Mucosa of gallbladder (tissue), 1 donor: ENCODE data around the gene UBE2G2. TPM values are rescaled to one million over a fixed set of nuclear protein-coding genes. Genes with fewer than 3 reads are reported as not detected.

Experiments
- DNase-seq: peaks from one replicate; pipeline ENCODE4 v3.0.0-alpha.2; 2020; ENCODE audit warnings: low spot score
- total RNA-seq: library from RNA; stranded (reverse); gene quantifications from one replicate; pipeline ENCODE4 v1.2.1, GENCODE V29; 2021
- donor health status: DM: no; HTN: no; CAD: no.

UBE2G2 gene
- total RNA-seq, 1 donor from 2014 or later: 74.4 TPM

- DNase-seq: no peak
Measured at GRCh38 chr21:44764319-44765230, 37.0 kb downstream of the UBE2G2 start.

GRCh38 chr21:44763451-44764318, 37.9 kb downstream of the UBE2G2 start:
- no peak for DNase-seq

DNA sequence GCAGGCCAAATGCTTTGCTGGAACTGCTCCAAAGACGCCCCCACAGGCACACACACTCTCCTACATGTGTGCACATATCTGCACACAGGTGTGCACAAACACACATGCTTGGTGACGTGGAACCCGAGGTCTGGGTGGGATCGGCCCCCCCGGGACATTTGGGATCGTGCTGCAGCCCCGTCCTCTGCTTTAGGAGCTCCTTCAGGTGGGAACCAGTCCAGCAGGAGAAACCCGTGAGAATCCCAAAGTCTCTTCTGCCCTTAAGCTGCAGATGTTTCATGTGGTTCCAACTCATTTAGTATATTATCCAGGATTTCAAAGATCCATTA, 38.6 kb downstream of the UBE2G2 start:
- no peak for DNase-seq

DNA sequence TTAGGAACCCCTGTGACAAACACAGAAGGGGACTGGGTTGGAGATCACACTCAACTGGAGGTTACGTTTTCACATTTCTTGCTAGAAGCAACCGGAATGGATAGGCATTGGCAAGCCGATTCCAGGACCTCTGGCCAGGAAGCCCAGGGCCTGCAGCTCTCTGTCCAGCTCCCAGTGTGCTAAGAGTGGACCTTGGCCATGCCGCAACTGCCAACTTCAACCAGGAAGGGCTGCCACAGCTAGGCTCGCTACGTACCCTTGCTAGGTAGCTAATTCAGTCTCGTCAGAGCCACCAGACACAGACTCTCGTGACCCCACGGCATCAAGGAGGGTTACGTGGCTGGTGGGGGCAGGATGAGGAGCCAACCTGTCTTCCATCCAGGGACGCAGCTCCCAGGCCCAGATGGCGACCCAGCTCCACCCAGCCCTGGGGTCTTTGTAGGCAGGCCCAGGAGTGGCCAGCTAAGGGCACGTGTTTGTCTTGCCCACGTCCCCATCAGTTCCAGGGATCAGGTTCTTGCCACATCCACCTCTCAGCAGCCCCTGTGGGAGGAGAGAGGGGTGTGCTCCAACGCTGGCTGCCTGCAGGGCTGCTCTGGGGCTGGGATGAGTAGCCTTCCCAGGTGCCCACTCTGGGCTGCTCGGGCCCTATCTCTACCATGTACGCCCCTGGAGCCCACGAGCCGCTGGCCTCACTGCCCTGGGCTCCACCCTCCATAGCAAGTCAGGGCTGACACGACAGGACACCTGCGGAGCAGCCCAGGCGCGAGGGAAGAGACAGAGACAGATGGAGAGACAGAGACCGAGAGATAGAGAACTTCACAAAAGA, 39.2 kb downstream of the UBE2G2 start:
- no peak for DNase-seq

GRCh38 chr21:44761747-44762208, 39.8 kb downstream of the UBE2G2 start:
- no peak for DNase-seq

GRCh38 chr21:44761011-44761729, 40.5 kb downstream of the UBE2G2 start:
- no peak for DNase-seq

GRCh38 chr21:44760376-44760775, 41.2 kb downstream of the UBE2G2 start:
- no peak for DNase-seq

GRCh38 chr21:44759628-44760285, 41.9 kb downstream of the UBE2G2 start:
- no peak for DNase-seq

- DNase-seq: no peak
Measured at GRCh38 chr21:44758781-44759627, 42.6 kb downstream of the UBE2G2 start.

DNA sequence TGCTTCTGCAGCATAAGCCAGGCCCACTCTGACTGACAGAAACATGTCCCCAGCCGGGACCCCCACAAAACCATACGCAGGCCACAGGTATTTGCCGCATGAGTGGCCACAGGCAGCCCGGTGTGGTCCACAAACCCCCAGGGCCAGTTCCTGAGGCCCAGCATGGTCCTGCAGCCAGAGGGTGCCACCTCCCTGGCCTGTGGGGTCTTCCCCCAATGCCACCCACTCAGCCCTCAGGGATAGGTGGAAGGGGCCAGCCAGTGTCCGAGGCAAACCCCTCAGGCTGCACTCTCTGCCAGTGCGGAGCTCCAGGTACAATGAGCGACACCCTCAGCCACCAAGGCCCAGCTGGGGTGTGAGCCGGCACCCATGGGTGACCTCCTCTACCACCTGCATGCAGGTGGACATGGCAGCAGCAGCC, 43.5 kb downstream of the UBE2G2 start:
- DNase-seq: no peak

- no peak for DNase-seq
Measured at GRCh38 chr21:44757731-44758130, 43.9 kb downstream of the UBE2G2 start.

- DNase-seq: no peak
Measured at GRCh38 chr21:44756423-44757185, 45.0 kb downstream of the UBE2G2 start.

GRCh38 chr21:44755227-44755626, 46.4 kb downstream of the UBE2G2 start:
- DNase-seq: no peak

DNA sequence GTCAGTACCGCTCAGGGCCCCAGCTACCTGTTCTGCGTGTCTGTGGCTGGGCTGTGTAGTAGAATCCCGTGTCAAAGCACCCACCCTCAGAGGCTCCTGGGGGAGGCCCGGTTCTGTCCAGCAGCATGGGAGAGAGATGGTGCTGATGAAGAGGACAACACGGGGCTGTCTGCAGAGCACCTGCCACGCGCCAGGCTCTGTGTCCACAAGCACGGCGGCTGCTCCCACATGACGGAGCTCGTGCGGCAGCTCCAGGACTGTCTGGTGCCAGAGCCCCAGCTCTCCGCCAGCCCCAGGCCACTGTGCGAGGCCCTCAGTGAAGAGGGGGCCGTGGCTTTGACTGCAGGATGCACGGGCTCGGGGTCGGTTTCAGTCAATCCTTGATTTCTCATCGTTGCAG, 48.3 kb downstream of the UBE2G2 start:
- no peak for DNase-seq

DNA sequence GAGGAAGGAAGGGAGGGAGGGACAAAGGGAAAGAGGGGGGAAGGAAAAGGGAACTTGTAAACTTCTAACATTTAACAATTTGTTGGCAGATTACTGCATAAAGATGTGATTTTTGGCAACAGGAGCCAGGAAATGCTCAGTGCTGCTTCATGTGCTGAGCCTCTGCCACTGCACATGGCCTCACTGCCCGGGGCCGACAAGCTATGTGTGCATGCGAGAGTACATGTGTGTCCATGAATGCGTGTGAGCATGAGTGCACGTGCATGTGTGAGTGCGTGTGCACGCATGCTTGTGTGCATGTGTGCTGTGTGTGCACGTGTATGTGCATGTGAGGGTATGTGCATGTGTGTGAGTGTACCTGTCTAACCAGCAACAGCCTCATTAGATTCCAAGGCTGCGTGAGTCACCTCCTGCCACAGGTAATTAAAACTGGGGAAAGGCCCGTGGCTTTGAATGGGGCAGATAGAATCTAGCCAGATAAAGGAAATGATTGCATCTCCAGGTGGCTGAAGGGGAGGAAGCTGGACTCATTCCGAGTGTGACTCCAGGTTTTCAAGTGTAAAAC, 48.9 kb downstream of the UBE2G2 start:
- DNase-seq: no peak

DNA sequence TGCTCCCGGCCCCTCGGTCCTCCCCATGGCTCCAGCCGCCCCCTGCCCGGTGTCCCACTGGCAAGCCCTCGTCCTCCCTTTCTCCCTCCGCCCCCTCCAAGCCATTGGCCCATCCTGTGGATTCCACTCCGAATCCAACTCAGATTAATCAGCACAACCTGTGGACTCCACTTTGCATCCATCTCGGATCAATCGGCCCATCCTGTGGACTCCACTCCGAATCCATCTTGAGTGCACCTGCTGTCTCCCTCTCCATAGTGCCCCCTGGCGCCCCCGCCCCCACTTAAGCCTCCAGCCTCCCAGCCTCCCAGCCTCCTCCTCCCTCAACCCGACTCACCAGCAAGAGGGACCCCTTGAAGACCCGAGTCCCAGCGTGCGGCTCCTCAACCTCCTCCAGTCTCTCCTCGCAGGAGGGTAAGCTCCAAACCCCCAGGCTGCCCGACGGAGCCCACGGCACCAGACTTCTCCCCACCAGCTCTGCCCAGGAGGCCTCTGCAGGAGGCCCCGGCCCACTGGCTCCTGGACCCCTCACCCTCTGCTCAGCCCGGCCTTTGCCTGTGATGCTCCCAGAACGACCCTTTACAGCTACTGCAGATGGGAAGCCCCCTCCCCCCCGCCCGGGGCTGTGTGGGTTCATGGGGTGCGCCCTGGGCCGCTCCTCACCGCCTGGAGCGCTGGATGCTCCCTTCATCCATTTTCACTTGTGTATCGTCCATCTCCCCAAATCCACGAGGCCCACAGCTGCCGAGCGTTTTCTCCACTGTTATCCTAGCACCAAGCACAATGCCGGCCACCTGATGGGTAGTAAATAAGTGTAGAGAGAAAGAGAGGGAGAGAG, 49.6 kb downstream of the UBE2G2 start:
- no peak for DNase-seq

DNA sequence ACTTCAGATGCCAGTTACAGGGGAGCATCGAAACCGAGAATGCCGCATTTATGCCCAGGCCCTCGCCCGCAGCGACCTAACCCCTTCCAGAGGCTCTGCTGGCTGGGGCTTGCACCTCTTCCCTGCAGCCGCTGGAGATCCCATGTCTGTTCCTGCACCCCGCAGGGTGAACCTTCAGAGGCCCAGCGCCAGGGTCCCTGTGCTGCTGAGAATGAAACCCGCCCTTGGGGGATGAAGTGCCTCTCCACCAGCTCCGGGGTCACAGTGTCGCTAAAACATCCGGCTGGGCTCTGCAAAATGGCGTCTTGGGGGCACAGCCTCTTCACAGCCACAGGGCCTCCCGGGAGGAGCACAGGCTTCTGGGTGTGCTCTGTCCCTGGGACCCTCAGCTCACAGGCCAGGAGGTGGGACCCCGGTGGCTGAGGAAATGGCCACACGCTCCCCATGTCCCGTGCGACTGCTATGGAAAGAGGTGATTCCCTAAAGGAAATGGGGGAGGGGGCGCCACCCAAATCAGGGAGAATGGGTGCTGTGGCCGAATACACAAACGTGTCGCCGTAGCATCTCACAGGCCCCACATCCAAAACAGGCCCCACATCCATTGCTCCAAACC, 50.3 kb downstream of the UBE2G2 start:
- DNase-seq: no peak
